ENCODE data around the gene SLK.

DNA sequence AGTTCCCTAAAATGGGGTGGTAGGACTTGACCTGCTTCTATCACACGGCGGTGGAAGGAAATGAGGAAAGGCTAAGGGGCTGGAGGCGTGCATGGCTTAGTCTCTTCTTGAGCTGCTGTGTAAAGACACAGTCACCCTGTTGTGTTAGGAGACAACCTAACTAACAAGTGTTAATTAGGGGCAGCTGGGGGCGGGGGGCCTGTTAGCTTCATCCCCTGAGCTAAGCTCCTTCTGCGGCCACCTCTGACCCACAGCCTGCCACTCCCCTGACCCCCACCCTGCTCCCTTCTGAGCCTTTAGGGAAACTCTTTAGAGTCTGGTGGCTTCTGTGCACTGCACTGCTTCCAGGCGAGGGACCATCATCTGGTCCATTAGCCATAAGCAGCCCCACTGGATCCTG lies 90.8 kb downstream of the SLK start:
- TF ChIP-seq EZH2phosphoT487 (IDR thresholded peaks at IDR 0.05) (no peak), CTCF (IDR thresholded peaks at IDR 0.05) (no peak)

Data from neural progenitor cell (in vitro differentiated cells).